ENCODE measurements around the gene GPR161. TPM values are rescaled to one million over a fixed set of nuclear protein-coding genes. Genes with fewer than 3 reads are reported as not detected.

GPR161 gene
- total and polyA plus RNA-seq, 9 of the 15 experiments (the other 6 are each of a cell fraction or from before 2014, with no cell fraction given), result 0.15 to 2.4 (median 0.76) TPM

GRCh38 chr1:168178638-168179437, 42.1 kb upstream of the GPR161 start, which contains the start of gene TIPRL (continued):
- no peak; the same call in 1 of the 2 replicates for TF ChIP-seq ARID3A (IDR thresholded peaks at IDR 0.05; ENCODE audit: borderline replicate concordance, low read depth, low read length)
- peak; percentile 99 for TF ChIP-seq GABPA (tag; conservative IDR thresholded peaks at IDR 0.05; ENCODE audit: low read depth)
- no peak for TF ChIP-seq GTF2A2 (tag; IDR thresholded peaks at IDR 0.05)
- no peak for TF ChIP-seq U2AF1 (optimal IDR thresholded peaks at IDR 0.05; ENCODE audit: low read depth, low read length)
- no peak for TF ChIP-seq SAFB (IDR thresholded peaks at IDR 0.05; ENCODE audit: borderline replicate concordance, low read depth, low read length)
- TF ChIP-seq ZBED1 (IDR thresholded peaks at IDR 0.05), result no peak
- no peak for TF ChIP-seq TGIF2 (CRISPR knock-in tag; IDR thresholded peaks at IDR 0.05)
- no peak; the same call in 1 of the 2 replicates for TF ChIP-seq ZNF79 (CRISPR knock-in tag; IDR thresholded peaks at IDR 0.05; ENCODE audit: low read depth)
- peak; percentile 76 for TF ChIP-seq RB1 (IDR thresholded peaks at IDR 0.05; ENCODE audit: low read depth)
- TF ChIP-seq ZNF589 (CRISPR knock-in tag; IDR thresholded peaks at IDR 0.05; ENCODE audit: low read depth), result peak; percentile 91
- TF ChIP-seq ZC3H11A (IDR thresholded peaks at IDR 0.05; ENCODE audit: low read depth, low read length), result no peak
- no peak for TF ChIP-seq E4F1 (CRISPR knock-in tag; IDR thresholded peaks at IDR 0.05; ENCODE audit: borderline replicate concordance)
- no peak for TF ChIP-seq ZNF140 (CRISPR knock-in tag; IDR thresholded peaks at IDR 0.05)
- no peak for TF ChIP-seq ELK1 (CRISPR knock-in tag; IDR thresholded peaks at IDR 0.05)
- TF ChIP-seq MEF2D (tag; conservative IDR thresholded peaks at IDR 0.05; ENCODE audit: low read depth), result 0 out of 2 replicates have a peak, but pooled peaks have one; percentile 20
- no peak for TF ChIP-seq SRSF7 (optimal IDR thresholded peaks at IDR 0.05; ENCODE audit: low read depth, low read length)
- TF ChIP-seq ILK (tag; IDR thresholded peaks at IDR 0.05; ENCODE audit: borderline replicate concordance, low read depth), result no peak
- peak; percentile 80 for TF ChIP-seq ETS1 (conservative IDR thresholded peaks at IDR 0.05; ENCODE audit: control insufficient read depth, low read depth, low read length)
- peak; percentile 74 for TF ChIP-seq SOX6 (IDR thresholded peaks at IDR 0.05)
- TF ChIP-seq SRSF1 (IDR thresholded peaks at IDR 0.05; ENCODE audit: low read depth, low read length), result no peak
- no peak for TF ChIP-seq NELFE (IDR thresholded peaks at IDR 0.05; ENCODE audit: insufficient read depth, insufficient read length)
- peak; percentile 85; the same call in 1 of the 2 replicates for TF ChIP-seq CTBP1 (IDR thresholded peaks at IDR 0.05; ENCODE audit: borderline replicate concordance)
- peak; percentile 81 for TF ChIP-seq EGR1 (conservative IDR thresholded peaks at IDR 0.05)

All from K562 (cell line).